ENCODE measurements around the gene PCDH7. TPM values are rescaled to one million over a fixed set of nuclear protein-coding genes. Genes with fewer than 3 reads are reported as not detected.

The PCDH7 gene
- total RNA-seq, 4 donors from 2014 or later: 23.1 to 56.1 (median 41.0) TPM

- no peak for TF ChIP-seq POLR2A (IDR thresholded peaks at IDR 0.05)
- TF ChIP-seq, protein P1, sequence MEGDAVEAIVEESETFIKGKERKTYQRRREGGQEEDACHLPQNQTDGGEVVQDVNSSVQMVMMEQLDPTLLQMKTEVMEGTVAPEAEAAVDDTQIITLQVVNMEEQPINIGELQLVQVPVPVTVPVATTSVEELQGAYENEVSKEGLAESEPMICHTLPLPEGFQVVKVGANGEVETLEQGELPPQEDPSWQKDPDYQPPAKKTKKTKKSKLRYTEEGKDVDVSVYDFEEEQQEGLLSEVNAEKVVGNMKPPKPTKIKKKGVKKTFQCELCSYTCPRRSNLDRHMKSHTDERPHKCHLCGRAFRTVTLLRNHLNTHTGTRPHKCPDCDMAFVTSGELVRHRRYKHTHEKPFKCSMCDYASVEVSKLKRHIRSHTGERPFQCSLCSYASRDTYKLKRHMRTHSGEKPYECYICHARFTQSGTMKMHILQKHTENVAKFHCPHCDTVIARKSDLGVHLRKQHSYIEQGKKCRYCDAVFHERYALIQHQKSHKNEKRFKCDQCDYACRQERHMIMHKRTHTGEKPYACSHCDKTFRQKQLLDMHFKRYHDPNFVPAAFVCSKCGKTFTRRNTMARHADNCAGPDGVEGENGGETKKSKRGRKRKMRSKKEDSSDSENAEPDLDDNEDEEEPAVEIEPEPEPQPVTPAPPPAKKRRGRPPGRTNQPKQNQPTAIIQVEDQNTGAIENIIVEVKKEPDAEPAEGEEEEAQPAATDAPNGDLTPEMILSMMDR (IDR thresholded peaks at IDR 0.05): no peak
- 83 to 88% methylated on average over 3 of the region's 3 CpGs for WGBS, 2 donors
- intact Hi-C loops (cut with DNase I; ENCODE audit: low total_unique reads): no loop called here
- no peak for DNase-seq (ENCODE audit: low spot score in 2 of 2)
- no peak overlapping the region for H3K4me3 ChIP-seq (ENCODE audit: low read depth, poor library complexity, severe bottlenecking)
Observed at GRCh38 chr4:30756553-30756952, 36.4 kb downstream of the PCDH7 start.

- no peak overlapping the region for H3K4me3 ChIP-seq (ENCODE audit: low read depth, poor library complexity, severe bottlenecking)
- no peak for DNase-seq (ENCODE audit: low spot score in 2 of 2)
- 44 to 45% methylated on average over 6 of the region's 6 CpGs for WGBS, 2 donors
- TF ChIP-seq POLR2A (IDR thresholded peaks at IDR 0.05): no peak
- TF ChIP-seq, protein P1 (IDR thresholded peaks at IDR 0.05): no peak
- intact Hi-C loops (cut with DNase I; ENCODE audit: low total_unique reads): no loop called here
Observed at GRCh38 chr4:30757357-30757756, 37.2 kb downstream of the PCDH7 start.

DNA sequence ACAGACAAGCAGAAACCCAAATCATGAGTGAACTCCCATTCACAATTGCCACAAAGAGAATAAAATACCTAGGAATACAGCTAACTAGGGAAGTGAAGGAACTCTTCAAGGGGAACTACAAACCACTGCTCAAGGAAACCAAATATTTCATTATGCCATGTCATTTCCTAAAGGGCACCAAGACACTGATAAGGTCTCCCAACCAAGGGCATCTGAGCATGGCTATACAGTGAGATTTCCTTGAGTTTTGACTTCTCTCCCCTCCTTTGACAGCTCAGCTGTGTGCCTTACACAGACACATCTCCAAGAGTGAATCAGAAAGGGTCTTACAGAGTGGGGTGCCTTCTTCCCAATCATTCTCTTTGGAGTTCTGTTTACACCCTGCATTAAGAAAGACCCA, 40.4 kb downstream of the PCDH7 start:
- H3K4me3 ChIP-seq (ENCODE audit: low read depth, poor library complexity, severe bottlenecking): no peak overlapping the region
- DNase-seq (ENCODE audit: low spot score in 2 of 2): no peak
- intact Hi-C loops (cut with DNase I; ENCODE audit: low total_unique reads): no loop called here
- TF ChIP-seq, protein P1 (IDR thresholded peaks at IDR 0.05): no peak
- TF ChIP-seq POLR2A (IDR thresholded peaks at IDR 0.05): no peak

GRCh38 chr4:30763321-30763727, 43.2 kb downstream of the PCDH7 start:
- WGBS, 2 donors: 61 to 74% methylated on average over 3 of the region's 3 CpGs
- TF ChIP-seq, protein P1 (IDR thresholded peaks at IDR 0.05): no peak
- no peak for TF ChIP-seq POLR2A (IDR thresholded peaks at IDR 0.05)
- H3K4me3 ChIP-seq (ENCODE audit: low read depth, poor library complexity, severe bottlenecking): no peak overlapping the region
- intact Hi-C loops (cut with DNase I; ENCODE audit: low total_unique reads): no loop called here
- DNase-seq (ENCODE audit: low spot score in 2 of 2): no peak

DNA sequence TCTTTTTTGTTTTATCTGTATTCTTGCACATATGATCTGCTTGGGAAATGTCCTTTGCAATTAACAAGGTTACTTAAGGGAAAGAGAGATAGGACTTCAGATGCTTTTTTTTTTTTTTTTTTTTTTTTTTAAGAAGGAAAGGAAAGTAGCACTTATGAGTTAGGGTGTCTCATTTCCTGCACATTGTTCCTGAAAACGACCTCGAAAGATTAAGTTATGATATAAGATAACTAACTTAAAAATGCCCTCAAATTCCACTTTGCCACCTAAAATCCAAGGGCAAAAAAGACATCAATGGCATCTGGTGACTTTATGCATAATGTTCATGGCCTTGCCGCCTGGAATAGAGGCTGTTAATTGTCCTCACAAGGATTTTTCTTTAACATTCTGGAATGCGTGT, 44.9 kb downstream of the PCDH7 start:
- DNase-seq (ENCODE audit: low spot score in 2 of 2): no peak
- H3K4me3 ChIP-seq (ENCODE audit: low read depth, poor library complexity, severe bottlenecking): no peak overlapping the region
- WGBS, 2 donors: 73 to 80% methylated on average over 4 of the region's 4 CpGs
- TF ChIP-seq, protein P1 (IDR thresholded peaks at IDR 0.05): no peak
- TF ChIP-seq POLR2A (IDR thresholded peaks at IDR 0.05): no peak
- intact Hi-C loops (cut with DNase I; ENCODE audit: low total_unique reads): no loop called here

GRCh38 chr4:30767147-30767845, 47.1 kb downstream of the PCDH7 start:
- intact Hi-C loops (cut with DNase I; ENCODE audit: low total_unique reads): no loop called here
- no peak for DNase-seq (ENCODE audit: low spot score in 2 of 2)
- WGBS, 2 donors: 53 to 60% methylated on average over 8 of the region's 8 CpGs
- no peak overlapping the region for H3K4me3 ChIP-seq (ENCODE audit: low read depth, poor library complexity, severe bottlenecking)
- TF ChIP-seq, protein P1 (IDR thresholded peaks at IDR 0.05): no peak
- TF ChIP-seq POLR2A (IDR thresholded peaks at IDR 0.05): no peak
